Left ventricle myocardium inferior (tissue), 1 donor: ENCODE results near the gene ARMC12. TPM values are rescaled to one million over a fixed set of nuclear protein-coding genes. Genes with fewer than 3 reads are reported as not detected.

ENCODE experiments used
- DNase-seq: peaks from one replicate; pipeline ENCODE4 v3.0.0-alpha.2; 2020
- H3K27ac ChIP-seq: fragments of 200-600 bp; replicated peaks from 2 replicates; pipeline ENCODE4 v1.8.0; 2021
- H3K27me3 ChIP-seq: fragments of 200-600 bp; 2 replicates; pipeline ENCODE4 v1.8.0; 2021; ENCODE audit warnings: low read depth
- H3K36me3 ChIP-seq: fragments of 200-600 bp; 2 replicates; pipeline ENCODE4 v1.8.0; 2021
- H3K4me1 ChIP-seq: fragments of 200-600 bp; 2 replicates; pipeline ENCODE4 v1.8.0; 2021
- H3K4me3 ChIP-seq: fragments of 200-600 bp; 2 replicates; pipeline ENCODE4 v1.8.0; 2021; ENCODE audit warnings: mild to moderate bottlenecking, moderate library complexity
- H3K9me3 ChIP-seq: fragments of 200-600 bp; replicated peaks from 2 replicates; pipeline ENCODE4 v1.8.0; 2021
- intact Hi-C: fragments of 100-400 bp; cut with micrococcal nuclease; formaldehyde crosslinking; loops from one replicate; pipeline ENCODE4 v1.11.0; 2022
- total RNA-seq: library from RNA; stranded (reverse); fragmentation: NEBNext Ultra II Directional; extraction: Animal tissue kit (Norgen Biotek cat#: 25700); gene quantifications from one replicate; pipeline ENCODE4 v1.2.1, GENCODE V29; 2021
- TF ChIP-seq, protein P1 (sequence below): fragments of 200-600 bp; IDR thresholded peaks from 2 replicates; pipeline ENCODE4 v1.8.0; 2021; ENCODE audit warnings: antibody characterized with exemption, mild to moderate bottlenecking, borderline replicate concordance
- donor health status: DM: no; HTN: yes; CAD: no; lungs with severe emphysema.

Gene ARMC12
- total RNA-seq, 1 donor from 2014 or later: not detected

DNA sequence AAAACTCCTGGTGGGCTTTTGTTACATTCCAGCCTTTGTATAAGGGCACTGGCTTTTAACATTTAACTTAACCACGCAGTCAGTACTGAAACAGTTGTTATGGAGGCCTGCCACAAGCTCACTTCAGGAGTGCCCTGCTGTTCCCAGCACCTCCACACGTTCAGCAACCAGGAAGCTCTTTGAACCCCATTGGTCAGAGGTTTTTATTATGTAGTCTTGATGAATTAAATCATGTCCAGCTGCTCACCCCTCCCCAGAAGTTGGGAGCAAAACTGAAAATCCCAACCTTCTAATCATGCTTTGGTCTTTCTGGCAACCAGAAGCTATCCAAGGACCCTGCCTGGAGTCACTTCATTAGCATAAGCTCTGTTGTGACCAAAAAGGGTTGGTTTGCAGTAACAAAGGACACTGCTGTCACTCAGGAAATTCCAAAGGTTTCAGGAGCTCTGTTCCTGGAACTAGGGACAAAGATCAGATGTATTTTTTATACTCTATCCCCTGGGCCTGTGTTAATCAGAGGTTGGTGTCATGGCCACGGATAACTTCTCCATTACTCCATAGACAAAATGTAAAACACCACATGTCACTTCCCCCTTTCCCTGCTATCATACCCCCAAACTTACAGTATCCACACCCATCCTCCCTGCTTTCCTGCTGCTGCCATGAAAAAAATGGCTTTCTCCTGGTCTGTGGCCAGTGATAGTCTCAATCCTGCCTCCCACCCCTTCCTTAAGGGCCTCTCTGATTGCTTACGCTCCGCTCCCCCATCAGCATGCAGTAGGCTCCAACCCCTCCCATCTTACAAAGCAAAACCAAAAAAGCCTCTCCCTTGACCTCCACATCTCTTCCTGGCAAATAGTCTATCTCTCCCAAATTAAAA is 3.1 kb downstream of the ARMC12 start:
- Histone ChIP-seq H3K36me3 (no peaks in the 10 kb centered on the region), H3K27ac (peak overlapping the region; percentile 82), H3K4me1 (peaks cover 33% of the 10 kb centered on the region), H3K4me3 (no peak overlapping the region), H3K9me3 (no peaks in the 10 kb centered on the region), H3K27me3 (no peaks in the 10 kb centered on the region)
- DNase-seq: no peak
- TF ChIP-seq, protein P1, sequence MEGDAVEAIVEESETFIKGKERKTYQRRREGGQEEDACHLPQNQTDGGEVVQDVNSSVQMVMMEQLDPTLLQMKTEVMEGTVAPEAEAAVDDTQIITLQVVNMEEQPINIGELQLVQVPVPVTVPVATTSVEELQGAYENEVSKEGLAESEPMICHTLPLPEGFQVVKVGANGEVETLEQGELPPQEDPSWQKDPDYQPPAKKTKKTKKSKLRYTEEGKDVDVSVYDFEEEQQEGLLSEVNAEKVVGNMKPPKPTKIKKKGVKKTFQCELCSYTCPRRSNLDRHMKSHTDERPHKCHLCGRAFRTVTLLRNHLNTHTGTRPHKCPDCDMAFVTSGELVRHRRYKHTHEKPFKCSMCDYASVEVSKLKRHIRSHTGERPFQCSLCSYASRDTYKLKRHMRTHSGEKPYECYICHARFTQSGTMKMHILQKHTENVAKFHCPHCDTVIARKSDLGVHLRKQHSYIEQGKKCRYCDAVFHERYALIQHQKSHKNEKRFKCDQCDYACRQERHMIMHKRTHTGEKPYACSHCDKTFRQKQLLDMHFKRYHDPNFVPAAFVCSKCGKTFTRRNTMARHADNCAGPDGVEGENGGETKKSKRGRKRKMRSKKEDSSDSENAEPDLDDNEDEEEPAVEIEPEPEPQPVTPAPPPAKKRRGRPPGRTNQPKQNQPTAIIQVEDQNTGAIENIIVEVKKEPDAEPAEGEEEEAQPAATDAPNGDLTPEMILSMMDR: no peak
- intact Hi-C loops: loop anchor here (5.0 kb wide), 1 partner anchor 218 kb away; no protein-coding TSS in a partner anchor

DNA sequence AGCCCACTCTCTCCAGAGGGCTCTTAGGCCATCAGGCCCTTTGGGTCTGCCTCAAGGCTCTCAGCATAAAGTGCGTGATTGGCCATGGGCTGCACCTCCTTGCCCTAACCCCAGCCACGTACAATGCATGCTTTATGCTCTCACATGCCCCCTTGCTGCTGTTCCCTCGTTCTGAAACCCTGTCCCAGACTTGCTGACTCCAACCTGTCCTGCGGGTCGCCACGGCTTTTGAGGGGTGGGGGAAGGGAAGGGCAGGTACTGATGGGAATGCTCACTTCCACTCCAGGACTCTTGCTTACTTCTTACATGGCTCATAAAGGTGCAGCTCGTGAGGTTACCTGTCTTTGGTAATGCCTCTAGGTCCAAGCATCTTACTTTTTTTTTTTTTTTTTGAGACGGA is 6.0 kb downstream of the ARMC12 start:
- Histone ChIP-seq H3K4me3 (no peak overlapping the region), H3K27me3 (no peaks in the 10 kb centered on the region), H3K27ac (no peak overlapping the region), H3K4me1 (peaks cover 12% of the 10 kb centered on the region), H3K9me3 (peaks cover 6% of the 10 kb centered on the region), H3K36me3 (no peaks in the 10 kb centered on the region)
- DNase-seq: no peak
- TF ChIP-seq, protein P1: no peak
- intact Hi-C loops: no loop called here

DNA sequence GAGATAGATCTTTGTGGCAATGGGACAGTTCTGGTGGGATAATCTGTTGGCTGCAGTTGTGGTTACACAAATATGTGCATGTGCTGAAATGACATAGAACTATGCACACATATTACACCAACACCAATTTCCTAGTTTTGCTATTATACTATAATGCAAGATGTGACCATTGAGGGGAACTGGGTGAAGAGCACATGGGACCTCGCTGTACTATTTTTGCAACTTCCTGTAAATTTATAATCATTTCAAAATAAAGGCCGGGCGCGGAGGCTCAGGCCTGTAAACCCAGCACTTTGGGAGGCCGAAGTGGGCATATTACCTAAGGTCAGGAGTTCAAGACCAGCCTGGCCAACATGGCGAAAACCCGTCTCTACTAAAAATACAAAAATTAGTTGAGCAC is 8.7 kb downstream of the ARMC12 start:
- H3K9me3 ChIP-seq: peaks cover 14% of the 10 kb centered on the region
- H3K4me3 ChIP-seq: no peak overlapping the region
- intact Hi-C loops: no loop called here
- no peak overlapping the region for H3K27ac ChIP-seq
- H3K36me3 ChIP-seq: no peaks in the 10 kb centered on the region
- DNase-seq: no peak
- peaks cover 2% of the 10 kb centered on the region for H3K4me1 ChIP-seq
- TF ChIP-seq, protein P1: no peak
- H3K27me3 ChIP-seq: peaks cover 7% of the 10 kb centered on the region

DNA sequence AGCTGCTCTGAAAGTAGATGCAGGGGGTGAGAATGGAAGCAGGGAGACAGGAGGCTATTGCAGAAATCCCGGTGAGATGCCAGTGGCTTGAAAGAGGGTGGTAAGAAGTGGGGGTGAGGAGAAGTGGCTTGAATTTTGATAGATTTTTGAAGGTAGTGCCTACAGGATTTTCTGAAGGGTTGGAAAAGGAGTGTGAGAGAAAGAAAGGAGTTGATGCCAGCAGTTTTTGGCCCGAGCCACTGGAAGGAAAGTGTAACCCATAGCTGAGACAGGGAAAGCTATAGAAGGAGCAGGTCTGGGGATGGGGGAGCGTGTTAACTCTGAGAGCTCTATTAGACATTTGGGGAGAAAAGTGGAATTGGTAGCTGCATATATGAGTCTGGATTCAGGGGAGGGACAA is 9.7 kb downstream of the ARMC12 start:
- TF ChIP-seq, protein P1: no peak
- intact Hi-C loops: no loop called here
- Histone ChIP-seq H3K36me3 (no peaks in the 10 kb centered on the region), H3K4me1 (no peaks in the 10 kb centered on the region), H3K9me3 (peaks cover 14% of the 10 kb centered on the region), H3K4me3 (no peak overlapping the region), H3K27me3 (peaks cover 9% of the 10 kb centered on the region), H3K27ac (no peak overlapping the region)
- no peak for DNase-seq

DNA sequence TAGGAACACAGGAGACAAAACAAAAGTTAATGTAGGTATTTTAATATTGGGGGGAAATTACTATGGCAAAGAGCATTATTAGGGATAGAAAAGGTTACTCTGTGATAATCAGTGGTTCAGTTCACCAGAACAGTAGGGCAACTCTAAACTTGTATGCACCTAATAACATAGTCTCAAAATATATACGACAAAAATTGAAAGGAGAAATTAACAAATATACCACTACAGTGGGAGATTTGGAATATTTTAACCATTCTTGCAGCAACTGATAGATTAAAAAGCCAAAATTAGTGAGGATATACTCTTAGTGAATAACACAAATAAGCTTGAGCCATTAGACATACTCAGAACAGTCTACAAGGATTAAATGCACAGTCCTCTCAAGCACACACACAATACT is 11.0 kb downstream of the ARMC12 start:
- Histone ChIP-seq H3K36me3 (no peaks in the 10 kb centered on the region), H3K9me3 (peaks cover 14% of the 10 kb centered on the region), H3K4me1 (no peaks in the 10 kb centered on the region), H3K4me3 (no peak overlapping the region), H3K27ac (no peak overlapping the region), H3K27me3 (peaks cover 9% of the 10 kb centered on the region)
- TF ChIP-seq, protein P1: no peak
- no peak for DNase-seq
- intact Hi-C loops: no loop called here
